ENCODE data around the gene HAGHL.
A peak's percentile ranks its signal among the peaks of the same experiment; 100 is the strongest.
"Not testable (repeated sequence)": the region's sequence is repeated elsewhere in the genome, so short reads cannot be mapped to it uniquely, and the experiment has no call there.

HAGHL gene

GRCh38 chr16:689175-689897 lies 37.6 kb upstream of the HAGHL start:
- Histone ChIP-seq H3K27ac (ENCODE audit: low read depth, low read length) (no peak overlapping the region), H3K9me3 (ENCODE audit: control insufficient read depth in 1 of 2, low read length in 2 of 2) (no peaks in the 10 kb centered on the region), H3K4me1 (ENCODE audit: control insufficient read depth in 1 of 2, insufficient read depth in 2 of 2, low read length in 2 of 2) (peaks cover 8 to 23% of the 10 kb centered on the region in 2 donors), H3K9ac (ENCODE audit: low read depth in 1 of 2, low read length in 2 of 2) (peak overlapping the region; percentile 83 to 94), H3K36me3 (ENCODE audit: control insufficient read depth in 1 of 2, insufficient read depth in 2 of 2, low read length in 2 of 2) (peaks cover 3 to 22% of the 10 kb centered on the region in 2 donors), H3K27me3 (ENCODE audit: control insufficient read depth in 1 of 2, insufficient read depth in 2 of 2, low read length in 2 of 2) (peaks cover 10 to 13% of the 10 kb centered on the region in 2 donors), H3K4me3 (ENCODE audit: low read depth in 1 of 2, low read length in 2 of 2) (peak overlapping the region; percentile 77 to 91)

GRCh38 chr16:691242-691641 lies 35.7 kb upstream of the HAGHL start:
- not testable (repeated sequence) for H3K9ac ChIP-seq (ENCODE audit: low read depth in 1 of 2, low read length in 2 of 2); H3K27ac ChIP-seq (ENCODE audit: low read depth, low read length); H3K4me3 ChIP-seq (ENCODE audit: low read depth in 1 of 2, low read length in 2 of 2); H3K9me3 ChIP-seq (ENCODE audit: control insufficient read depth in 1 of 2, low read length in 2 of 2)
- H3K4me1 ChIP-seq (ENCODE audit: control insufficient read depth in 1 of 2, insufficient read depth in 2 of 2, low read length in 2 of 2): peaks cover 21 to 30% of the 10 kb centered on the region in 2 donors
- peaks cover 19 to 21% of the 10 kb centered on the region in 2 donors for H3K27me3 ChIP-seq (ENCODE audit: control insufficient read depth in 1 of 2, insufficient read depth in 2 of 2, low read length in 2 of 2)
- peaks cover 3 to 17% of the 10 kb centered on the region in 2 donors for H3K36me3 ChIP-seq (ENCODE audit: control insufficient read depth in 1 of 2, insufficient read depth in 2 of 2, low read length in 2 of 2)

GRCh38 chr16:692356-693108 lies 34.4 kb upstream of the HAGHL start:
- H3K36me3 ChIP-seq (ENCODE audit: control insufficient read depth in 1 of 2, insufficient read depth in 2 of 2, low read length in 2 of 2): peaks cover 0 to 5% of the 10 kb centered on the region in 2 donors
- peaks cover 19 to 21% of the 10 kb centered on the region in 2 donors for H3K27me3 ChIP-seq (ENCODE audit: control insufficient read depth in 1 of 2, insufficient read depth in 2 of 2, low read length in 2 of 2)
- H3K4me1 ChIP-seq (ENCODE audit: control insufficient read depth in 1 of 2, insufficient read depth in 2 of 2, low read length in 2 of 2): peaks cover 22 to 32% of the 10 kb centered on the region in 2 donors
- H3K9ac ChIP-seq (ENCODE audit: low read depth in 1 of 2, low read length in 2 of 2): no peak overlapping the region
- H3K9me3 ChIP-seq (ENCODE audit: control insufficient read depth in 1 of 2, low read length in 2 of 2): no peaks in the 10 kb centered on the region
- no peak overlapping the region for H3K4me3 ChIP-seq (ENCODE audit: low read depth in 1 of 2, low read length in 2 of 2)
- no peak overlapping the region for H3K27ac ChIP-seq (ENCODE audit: low read depth, low read length)

- peaks cover 19 to 21% of the 10 kb centered on the region in 2 donors for H3K27me3 ChIP-seq (ENCODE audit: control insufficient read depth in 1 of 2, insufficient read depth in 2 of 2, low read length in 2 of 2)
- no peaks in the 10 kb centered on the region for H3K36me3 ChIP-seq (ENCODE audit: control insufficient read depth in 1 of 2, insufficient read depth in 2 of 2, low read length in 2 of 2)
- H3K9ac ChIP-seq (ENCODE audit: low read depth in 1 of 2, low read length in 2 of 2): no peak overlapping the region
- H3K27ac ChIP-seq (ENCODE audit: low read depth, low read length): no peak overlapping the region
- H3K4me3 ChIP-seq (ENCODE audit: low read depth in 1 of 2, low read length in 2 of 2): no peak overlapping the region
- no peaks in the 10 kb centered on the region for H3K9me3 ChIP-seq (ENCODE audit: control insufficient read depth in 1 of 2, low read length in 2 of 2)
- H3K4me1 ChIP-seq (ENCODE audit: control insufficient read depth in 1 of 2, insufficient read depth in 2 of 2, low read length in 2 of 2): peaks cover 22 to 32% of the 10 kb centered on the region in 2 donors
Measured at GRCh38 chr16:693364-693763, 33.5 kb upstream of the HAGHL start.

GRCh38 chr16:693766-694165 lies 33.1 kb upstream of the HAGHL start:
- Histone ChIP-seq H3K9ac (ENCODE audit: low read depth in 1 of 2, low read length in 2 of 2) (no peak overlapping the region), H3K27me3 (ENCODE audit: control insufficient read depth in 1 of 2, insufficient read depth in 2 of 2, low read length in 2 of 2) (peaks cover 19 to 21% of the 10 kb centered on the region in 2 donors), H3K4me1 (ENCODE audit: control insufficient read depth in 1 of 2, insufficient read depth in 2 of 2, low read length in 2 of 2) (peaks cover 22 to 30% of the 10 kb centered on the region in 2 donors), H3K36me3 (ENCODE audit: control insufficient read depth in 1 of 2, insufficient read depth in 2 of 2, low read length in 2 of 2) (no peaks in the 10 kb centered on the region), H3K4me3 (ENCODE audit: low read depth in 1 of 2, low read length in 2 of 2) (no peak overlapping the region), H3K27ac (ENCODE audit: low read depth, low read length) (no peak overlapping the region), H3K9me3 (ENCODE audit: control insufficient read depth in 1 of 2, low read length in 2 of 2) (no peaks in the 10 kb centered on the region)

GRCh38 chr16:694187-694862 lies 32.6 kb upstream of the HAGHL start:
- Histone ChIP-seq H3K9me3 (ENCODE audit: control insufficient read depth in 1 of 2, low read length in 2 of 2) (no peaks in the 10 kb centered on the region), H3K4me1 (ENCODE audit: control insufficient read depth in 1 of 2, insufficient read depth in 2 of 2, low read length in 2 of 2) (peaks cover 19 to 25% of the 10 kb centered on the region in 2 donors), H3K36me3 (ENCODE audit: control insufficient read depth in 1 of 2, insufficient read depth in 2 of 2, low read length in 2 of 2) (no peaks in the 10 kb centered on the region), H3K9ac (ENCODE audit: low read depth in 1 of 2, low read length in 2 of 2) (no peak overlapping the region), H3K27ac (ENCODE audit: low read depth, low read length) (no peak overlapping the region), H3K27me3 (ENCODE audit: control insufficient read depth in 1 of 2, insufficient read depth in 2 of 2, low read length in 2 of 2) (peaks cover 23 to 25% of the 10 kb centered on the region in 2 donors), H3K4me3 (ENCODE audit: low read depth in 1 of 2, low read length in 2 of 2) (peak overlapping the region in 1 of 2 donors; percentile 35)

GRCh38 chr16:694863-695354 lies 32.0 kb upstream of the HAGHL start:
- H3K27me3 ChIP-seq (ENCODE audit: control insufficient read depth in 1 of 2, insufficient read depth in 2 of 2, low read length in 2 of 2): peaks cover 27 to 29% of the 10 kb centered on the region in 2 donors
- no peaks in the 10 kb centered on the region for H3K36me3 ChIP-seq (ENCODE audit: control insufficient read depth in 1 of 2, insufficient read depth in 2 of 2, low read length in 2 of 2)
- H3K9ac ChIP-seq (ENCODE audit: low read depth in 1 of 2, low read length in 2 of 2): no peak overlapping the region
- H3K4me3 ChIP-seq (ENCODE audit: low read depth in 1 of 2, low read length in 2 of 2): peak overlapping the region; percentile 35 to 61
- no peaks in the 10 kb centered on the region for H3K9me3 ChIP-seq (ENCODE audit: control insufficient read depth in 1 of 2, low read length in 2 of 2)
- no peak overlapping the region for H3K27ac ChIP-seq (ENCODE audit: low read depth, low read length)
- peaks cover 15 to 19% of the 10 kb centered on the region in 2 donors for H3K4me1 ChIP-seq (ENCODE audit: control insufficient read depth in 1 of 2, insufficient read depth in 2 of 2, low read length in 2 of 2)

- Histone ChIP-seq H3K27ac (ENCODE audit: low read depth, low read length) (peak overlapping the region; percentile 58), H3K4me3 (ENCODE audit: low read depth in 1 of 2, low read length in 2 of 2) (peak overlapping the region; percentile 57 to 81), H3K9me3 (ENCODE audit: control insufficient read depth in 1 of 2, low read length in 2 of 2) (no peaks in the 10 kb centered on the region), H3K9ac (ENCODE audit: low read depth in 1 of 2, low read length in 2 of 2) (peak overlapping the region in 1 of 2 donors; percentile 63), H3K36me3 (ENCODE audit: control insufficient read depth in 1 of 2, insufficient read depth in 2 of 2, low read length in 2 of 2) (no peaks in the 10 kb centered on the region), H3K27me3 (ENCODE audit: control insufficient read depth in 1 of 2, insufficient read depth in 2 of 2, low read length in 2 of 2) (peaks cover 33 to 35% of the 10 kb centered on the region in 2 donors), H3K4me1 (ENCODE audit: control insufficient read depth in 1 of 2, insufficient read depth in 2 of 2, low read length in 2 of 2) (peaks cover 15 to 18% of the 10 kb centered on the region in 2 donors)
Measured at GRCh38 chr16:695355-696089, 31.4 kb upstream of the HAGHL start.

- Histone ChIP-seq H3K9ac (ENCODE audit: low read depth in 1 of 2, low read length in 2 of 2) (no peak overlapping the region), H3K4me1 (ENCODE audit: control insufficient read depth in 1 of 2, insufficient read depth in 2 of 2, low read length in 2 of 2) (peaks cover 15 to 18% of the 10 kb centered on the region in 2 donors), H3K9me3 (ENCODE audit: control insufficient read depth in 1 of 2, low read length in 2 of 2) (no peaks in the 10 kb centered on the region), H3K36me3 (ENCODE audit: control insufficient read depth in 1 of 2, insufficient read depth in 2 of 2, low read length in 2 of 2) (no peaks in the 10 kb centered on the region), H3K27me3 (ENCODE audit: control insufficient read depth in 1 of 2, insufficient read depth in 2 of 2, low read length in 2 of 2) (peaks cover 55 to 56% of the 10 kb centered on the region in 2 donors), H3K27ac (ENCODE audit: low read depth, low read length) (no peak overlapping the region), H3K4me3 (ENCODE audit: low read depth in 1 of 2, low read length in 2 of 2) (no peak overlapping the region)
Measured at GRCh38 chr16:698911-699671, 27.8 kb upstream of the HAGHL start.

Measured in duodenal mucosa (tissue), 2 donors.